Epithelial cell of esophagus (primary cell): ENCODE data around the gene DAB1.

Experiments
- DNase-seq: peaks from one replicate; pipeline ENCODE4 v3.0.0; 2010; ENCODE audit warnings: low read depth
- H3K4me3 ChIP-seq: 2 replicates; pipeline ENCODE4 v1.5.1; 2011; ENCODE audit warnings: mild to moderate bottlenecking, low read length, control low read depth
- CTCF ChIP-seq: IDR thresholded peaks from 2 replicates; pipeline ENCODE4 v1.5.1; 2011; ENCODE audit warnings: low read depth, mild to moderate bottlenecking, low read length, control low read depth, inconsistent platforms; ENCODE audit not compliant: insufficient read depth; ENCODE audit errors: missing control alignments

Gene DAB1

DNA sequence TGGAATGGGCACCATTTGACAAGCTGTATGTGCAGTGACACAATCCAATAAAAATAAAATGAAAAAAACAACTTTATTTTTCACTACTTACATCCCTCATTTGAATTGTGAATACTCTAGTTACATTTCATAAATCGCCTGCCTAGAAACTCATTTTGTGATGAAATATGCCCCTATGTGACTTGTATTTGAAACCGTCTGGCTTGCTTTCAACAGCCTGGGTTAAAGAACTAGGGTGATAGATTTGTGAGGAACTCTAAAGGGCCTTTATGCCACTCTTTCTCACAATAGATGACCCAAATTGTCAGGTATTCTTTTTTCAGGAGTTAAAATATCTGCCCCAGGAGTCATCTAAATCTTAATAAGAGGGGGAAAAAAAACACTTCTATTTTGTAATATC, 137.9 kb downstream of the DAB1 start:
- H3K4me3 ChIP-seq: no peak overlapping the region
- no peak for TF ChIP-seq CTCF
- DNase-seq: no peak

GRCh38 chr1:57282411-57282810, 141.4 kb downstream of the DAB1 start:
- no peak overlapping the region for H3K4me3 ChIP-seq
- no peak for DNase-seq
- no peak for TF ChIP-seq CTCF

DNA sequence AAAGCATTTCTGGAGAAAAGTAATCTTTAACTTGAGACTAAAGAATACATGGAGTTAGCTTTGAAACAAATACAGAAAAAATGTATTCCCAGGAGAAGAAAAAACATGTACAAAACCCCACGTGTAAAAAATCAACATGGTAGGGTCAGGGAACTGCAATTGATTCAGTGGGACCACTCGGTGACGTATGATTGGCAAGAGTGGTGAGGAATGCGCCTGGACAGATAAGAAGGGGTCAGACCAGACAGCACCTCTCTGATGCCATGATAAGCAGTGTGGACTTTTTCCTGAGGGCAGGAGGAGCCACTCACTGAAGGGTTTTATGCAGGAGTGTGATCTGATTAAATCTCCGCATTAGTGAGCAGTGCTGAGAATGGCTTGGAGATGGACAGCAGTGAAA, 142.5 kb downstream of the DAB1 start:
- no peak for TF ChIP-seq CTCF
- H3K4me3 ChIP-seq: no peak overlapping the region
- no peak for DNase-seq

DNA sequence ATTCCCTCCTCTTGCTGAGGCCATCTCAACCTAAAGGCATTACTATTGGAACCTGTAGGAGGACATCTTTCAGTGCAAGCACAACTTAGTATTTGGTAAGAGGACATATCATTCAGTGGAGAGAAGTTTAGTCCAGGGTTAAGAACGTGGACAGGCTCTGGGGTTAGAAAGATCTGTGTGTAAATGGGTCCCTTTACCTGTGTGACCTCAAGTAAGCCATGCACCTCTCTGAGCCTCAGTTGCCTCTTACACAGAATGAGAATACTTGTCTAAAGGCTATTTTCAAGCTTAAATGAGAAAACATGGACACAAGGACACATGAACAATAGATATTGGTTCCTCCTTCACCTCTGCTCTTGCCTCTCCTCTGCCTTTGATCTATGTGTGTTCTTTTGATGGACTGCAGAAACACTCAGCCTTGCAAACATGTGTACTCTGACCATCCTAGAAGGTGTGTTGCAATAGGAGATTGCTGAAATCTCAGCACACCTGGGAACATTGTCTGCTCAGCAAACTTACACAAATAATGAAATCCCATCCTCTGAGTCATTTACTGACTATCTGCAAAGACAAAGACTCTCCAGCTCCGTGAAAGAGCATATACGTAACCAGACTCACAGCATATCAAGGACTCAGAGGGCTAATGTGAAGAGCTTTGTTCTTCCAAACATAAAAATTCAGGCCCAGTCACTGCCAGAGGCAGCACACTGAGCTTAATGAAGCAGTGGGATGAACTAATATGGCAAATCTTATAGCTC, 143.8 kb downstream of the DAB1 start:
- TF ChIP-seq CTCF: no peak
- H3K4me3 ChIP-seq: no peak overlapping the region
- peak; percentile 99 for DNase-seq

- TF ChIP-seq CTCF: no peak
- no peak overlapping the region for H3K4me3 ChIP-seq
- DNase-seq: no peak
Measured at GRCh38 chr1:57278558-57278957, 145.3 kb downstream of the DAB1 start.

- no peak for TF ChIP-seq CTCF
- H3K4me3 ChIP-seq: no peak overlapping the region
- DNase-seq: peak; percentile 77
Measured at GRCh38 chr1:57277681-57278080, 146.2 kb downstream of the DAB1 start.

DNA sequence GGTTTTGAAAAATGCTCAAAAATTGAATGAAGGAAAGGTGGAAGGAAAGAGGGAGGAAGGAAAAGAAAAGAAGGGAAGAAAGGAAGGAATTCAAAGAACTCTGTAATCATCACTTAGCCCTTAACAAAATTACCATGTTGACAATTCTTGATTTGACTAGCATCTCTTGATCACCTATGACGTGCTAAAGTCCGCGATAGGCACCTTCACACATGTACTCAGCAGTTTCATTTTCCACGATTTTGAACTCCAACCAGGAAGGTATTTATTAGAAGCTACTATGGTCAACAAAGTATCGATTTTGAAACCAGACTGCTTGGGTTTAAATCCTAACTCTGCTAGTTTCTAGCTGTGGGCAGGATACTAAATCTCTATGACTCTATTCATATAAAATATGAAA, 146.9 kb downstream of the DAB1 start:
- no peak for DNase-seq
- no peak for TF ChIP-seq CTCF
- H3K4me3 ChIP-seq: no peak overlapping the region
